Measurements from ENCODE around the gene FZD7. TPM values are rescaled to one million over a fixed set of nuclear protein-coding genes. Genes with fewer than 3 reads are reported as not detected.

FZD7 gene
- total and polyA plus RNA-seq, 2 donors (not counting 1 experiment from before 2014, with no cell fraction given), result 0.67 to 2.1 TPM

DNA sequence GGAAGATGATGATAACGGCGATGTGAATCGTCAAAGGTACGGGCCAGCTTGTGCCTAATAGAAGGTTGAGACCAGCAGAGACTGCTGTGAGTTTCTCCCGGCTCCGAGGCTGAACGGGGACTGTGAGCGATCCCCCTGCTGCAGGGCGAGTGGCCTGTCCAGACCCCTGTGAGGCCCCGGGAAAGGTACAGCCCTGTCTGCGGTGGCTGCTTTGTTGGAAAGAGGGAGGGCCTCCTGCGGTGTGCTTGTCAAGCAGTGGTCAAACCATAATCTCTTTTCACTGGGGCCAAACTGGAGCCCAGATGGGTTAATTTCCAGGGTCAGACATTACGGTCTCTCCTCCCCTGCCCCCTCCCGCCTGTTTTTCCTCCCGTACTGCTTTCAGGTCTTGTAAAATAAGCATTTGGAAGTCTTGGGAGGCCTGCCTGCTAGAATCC lies 3.0 kb downstream of the FZD7 start:
- Histone ChIP-seq H3K79me2 (ENCODE audit: control insufficient read depth, insufficient read depth, low read length) (no peaks in the 10 kb centered on the region), H3K9me3 (ENCODE audit: control extremely low read depth in 1 of 3, control insufficient read depth in 2 of 3, insufficient read depth in 1 of 3, low read length in 2 of 3) (peaks cover 0 to 14% (median 0%) of the 10 kb centered on the region in 3 donors), H3K4me2 (replicated peaks; ENCODE audit: low read depth, low read length, poor library complexity, severe bottlenecking) (no peak overlapping the region), H2AFZ (ENCODE audit: insufficient read depth, low read depth, low read length, poor library complexity, severe bottlenecking) (no peak overlapping the region), H3K27me3 (replicated peaks in 1 of 4; ENCODE audit: control extremely low read depth in 1 of 4, control insufficient read depth in 3 of 4, insufficient read depth in 4 of 4, low read length in 3 of 4) (peaks cover 0 to 53% (median 44%) of the 10 kb centered on the region in 4 experiments), H4K20me1 (ENCODE audit: control insufficient read depth, insufficient read depth, low read length, poor library complexity, severe bottlenecking) (no peaks in the 10 kb centered on the region), H3K36me3 (replicated peaks in 1 of 2; ENCODE audit: control extremely low read depth in 1 of 2, control insufficient read depth in 1 of 2, extremely low read depth in 1 of 2, insufficient read depth in 2 of 2, low read length in 1 of 2) (no peaks in the 10 kb centered on the region), H3K27ac (ENCODE audit: low read length in 2 of 2) (no peak overlapping the region), H3K4me3 (ENCODE audit: control extremely low read depth in 1 of 5, extremely low read depth in 1 of 5, insufficient read depth in 1 of 5, low read depth in 2 of 5, low read length in 4 of 5) (no peak overlapping the region), H3K9ac (ENCODE audit: low read length) (no peak overlapping the region), H3K4me1 (ENCODE audit: control insufficient read depth in 2 of 2, insufficient read depth in 2 of 2, low read length in 2 of 2) (peaks cover 20 to 25% of the 10 kb centered on the region in 2 donors)
- ATAC-seq (ENCODE audit: low read depth) (no peak), DNase-seq (no peak)
- peaks cover 42% of the 10 kb centered on the region for H3K27me3 Mint-ChIP-seq
- intact Hi-C loops (cut with micrococcal nuclease), result loop anchor here (10.0 kb wide), 4 partner anchors 198 to 878 kb away; partner anchors contain the start of genes BMPR2, CARF, SUMO1 and WDR12
- peaks cover 13% of the 10 kb centered on the region for H3K4me1 Mint-ChIP-seq
- CTCF ChIA-PET, result no interaction called here
- no peak overlapping the region for H3K4me3 Mint-ChIP-seq
- TF ChIP-seq EZH2 (IDR thresholded peaks at IDR 0.05; ENCODE audit: borderline replicate concordance, insufficient read depth, low read depth, low read length, poor library complexity, severe bottlenecking), result no peak
- TF ChIP-seq, protein P1, sequence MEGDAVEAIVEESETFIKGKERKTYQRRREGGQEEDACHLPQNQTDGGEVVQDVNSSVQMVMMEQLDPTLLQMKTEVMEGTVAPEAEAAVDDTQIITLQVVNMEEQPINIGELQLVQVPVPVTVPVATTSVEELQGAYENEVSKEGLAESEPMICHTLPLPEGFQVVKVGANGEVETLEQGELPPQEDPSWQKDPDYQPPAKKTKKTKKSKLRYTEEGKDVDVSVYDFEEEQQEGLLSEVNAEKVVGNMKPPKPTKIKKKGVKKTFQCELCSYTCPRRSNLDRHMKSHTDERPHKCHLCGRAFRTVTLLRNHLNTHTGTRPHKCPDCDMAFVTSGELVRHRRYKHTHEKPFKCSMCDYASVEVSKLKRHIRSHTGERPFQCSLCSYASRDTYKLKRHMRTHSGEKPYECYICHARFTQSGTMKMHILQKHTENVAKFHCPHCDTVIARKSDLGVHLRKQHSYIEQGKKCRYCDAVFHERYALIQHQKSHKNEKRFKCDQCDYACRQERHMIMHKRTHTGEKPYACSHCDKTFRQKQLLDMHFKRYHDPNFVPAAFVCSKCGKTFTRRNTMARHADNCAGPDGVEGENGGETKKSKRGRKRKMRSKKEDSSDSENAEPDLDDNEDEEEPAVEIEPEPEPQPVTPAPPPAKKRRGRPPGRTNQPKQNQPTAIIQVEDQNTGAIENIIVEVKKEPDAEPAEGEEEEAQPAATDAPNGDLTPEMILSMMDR (IDR thresholded peaks at IDR 0.05), result no peak
- 96% methylated on average over 14 of the region's 15 CpGs for WGBS (ENCODE audit: insufficient coverage)
- POLR2A ChIA-PET, result no interaction called here
- no peaks in the 10 kb centered on the region for H3K9me3 Mint-ChIP-seq (ENCODE audit: insufficient read depth)
- H3K27ac Mint-ChIP-seq, result no peak overlapping the region

GRCh38 chr2:202037086-202037485 lies 3.4 kb downstream of the FZD7 start:
- Histone ChIP-seq H3K4me3 (ENCODE audit: control extremely low read depth in 1 of 5, extremely low read depth in 1 of 5, insufficient read depth in 1 of 5, low read depth in 2 of 5, low read length in 4 of 5) (no peak overlapping the region), H3K79me2 (ENCODE audit: control insufficient read depth, insufficient read depth, low read length) (no peaks in the 10 kb centered on the region), H3K9me3 (ENCODE audit: control extremely low read depth in 1 of 3, control insufficient read depth in 2 of 3, insufficient read depth in 1 of 3, low read length in 2 of 3) (peaks cover 0 to 14% (median 0%) of the 10 kb centered on the region in 3 donors), H3K27me3 (replicated peaks in 1 of 4; ENCODE audit: control extremely low read depth in 1 of 4, control insufficient read depth in 3 of 4, insufficient read depth in 4 of 4, low read length in 3 of 4) (peaks cover 0 to 51% (median 42%) of the 10 kb centered on the region in 4 experiments), H2AFZ (ENCODE audit: insufficient read depth, low read depth, low read length, poor library complexity, severe bottlenecking) (no peak overlapping the region), H4K20me1 (ENCODE audit: control insufficient read depth, insufficient read depth, low read length, poor library complexity, severe bottlenecking) (no peaks in the 10 kb centered on the region), H3K4me1 (ENCODE audit: control insufficient read depth in 2 of 2, insufficient read depth in 2 of 2, low read length in 2 of 2) (peaks cover 19 to 23% of the 10 kb centered on the region in 2 donors), H3K4me2 (replicated peaks; ENCODE audit: low read depth, low read length, poor library complexity, severe bottlenecking) (no peak overlapping the region), H3K9ac (ENCODE audit: low read length) (no peak overlapping the region), H3K36me3 (replicated peaks in 1 of 2; ENCODE audit: control extremely low read depth in 1 of 2, control insufficient read depth in 1 of 2, extremely low read depth in 1 of 2, insufficient read depth in 2 of 2, low read length in 1 of 2) (no peaks in the 10 kb centered on the region), H3K27ac (ENCODE audit: low read length in 2 of 2) (no peak overlapping the region)
- POLR2A ChIA-PET, result no interaction called here
- H3K9me3 Mint-ChIP-seq (ENCODE audit: insufficient read depth), result no peaks in the 10 kb centered on the region
- TF ChIP-seq, protein P1 (IDR thresholded peaks at IDR 0.05), result no peak
- no peak for TF ChIP-seq EZH2 (IDR thresholded peaks at IDR 0.05; ENCODE audit: borderline replicate concordance, insufficient read depth, low read depth, low read length, poor library complexity, severe bottlenecking)
- H3K4me3 Mint-ChIP-seq, result no peak overlapping the region
- no peak overlapping the region for H3K27ac Mint-ChIP-seq
- CTCF ChIA-PET, result no interaction called here
- intact Hi-C loops (cut with micrococcal nuclease), result loop anchor here (10.0 kb wide), 4 partner anchors 198 to 878 kb away; partner anchors contain the start of genes BMPR2, CARF, SUMO1 and WDR12
- peaks cover 11% of the 10 kb centered on the region for H3K4me1 Mint-ChIP-seq
- ATAC-seq (ENCODE audit: low read depth) (no peak), DNase-seq (no peak)
- 78% methylated on average over 6 of the region's 7 CpGs for WGBS (ENCODE audit: insufficient coverage)
- peaks cover 43% of the 10 kb centered on the region for H3K27me3 Mint-ChIP-seq

Measured in B cell (primary cell).